ENCODE data around the gene TMEM233.

DNA sequence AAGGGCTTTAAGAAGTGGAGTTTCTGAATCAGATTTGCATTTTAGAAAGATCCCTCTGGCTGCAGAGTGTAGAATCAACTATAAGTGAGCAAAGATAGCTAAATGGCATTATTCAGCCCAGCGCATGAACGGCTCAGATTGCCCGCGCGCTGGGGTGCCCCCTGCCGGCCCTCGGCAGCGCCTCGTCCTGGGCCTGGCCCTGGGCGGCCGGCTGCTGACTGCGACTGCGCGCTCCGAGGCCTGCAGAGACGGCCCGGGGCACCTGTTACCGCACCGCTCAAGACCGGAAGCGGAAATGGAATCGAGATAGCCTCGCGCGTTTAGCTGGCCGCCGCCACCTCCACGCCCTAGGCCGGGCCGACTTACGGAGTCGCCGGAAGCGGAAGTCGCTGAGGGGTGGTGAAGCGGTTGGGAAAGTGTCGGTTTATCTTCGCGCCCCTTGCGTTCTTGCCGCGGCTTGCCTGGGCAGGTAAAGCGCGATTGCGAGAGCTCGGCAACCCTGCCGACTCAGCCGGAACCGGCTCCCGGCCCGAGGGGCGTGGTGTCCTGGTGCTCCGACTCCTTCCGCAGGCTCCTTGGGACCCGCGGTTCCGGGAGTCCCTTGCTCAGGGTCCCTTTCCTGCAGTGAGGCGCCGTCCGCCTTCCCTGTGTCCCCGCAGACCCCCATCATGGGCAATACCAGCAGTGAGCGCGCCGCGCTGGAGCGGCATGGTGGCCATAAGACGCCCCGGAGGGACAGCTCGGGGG is 74.2 kb downstream of the TMEM233 start, which contains the start of gene PRKAB1:
- TF ChIP-seq, protein P1, sequence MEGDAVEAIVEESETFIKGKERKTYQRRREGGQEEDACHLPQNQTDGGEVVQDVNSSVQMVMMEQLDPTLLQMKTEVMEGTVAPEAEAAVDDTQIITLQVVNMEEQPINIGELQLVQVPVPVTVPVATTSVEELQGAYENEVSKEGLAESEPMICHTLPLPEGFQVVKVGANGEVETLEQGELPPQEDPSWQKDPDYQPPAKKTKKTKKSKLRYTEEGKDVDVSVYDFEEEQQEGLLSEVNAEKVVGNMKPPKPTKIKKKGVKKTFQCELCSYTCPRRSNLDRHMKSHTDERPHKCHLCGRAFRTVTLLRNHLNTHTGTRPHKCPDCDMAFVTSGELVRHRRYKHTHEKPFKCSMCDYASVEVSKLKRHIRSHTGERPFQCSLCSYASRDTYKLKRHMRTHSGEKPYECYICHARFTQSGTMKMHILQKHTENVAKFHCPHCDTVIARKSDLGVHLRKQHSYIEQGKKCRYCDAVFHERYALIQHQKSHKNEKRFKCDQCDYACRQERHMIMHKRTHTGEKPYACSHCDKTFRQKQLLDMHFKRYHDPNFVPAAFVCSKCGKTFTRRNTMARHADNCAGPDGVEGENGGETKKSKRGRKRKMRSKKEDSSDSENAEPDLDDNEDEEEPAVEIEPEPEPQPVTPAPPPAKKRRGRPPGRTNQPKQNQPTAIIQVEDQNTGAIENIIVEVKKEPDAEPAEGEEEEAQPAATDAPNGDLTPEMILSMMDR (IDR thresholded peaks at IDR 0.05) = peak; percentile 90 to 97 (median 96)
- peak in 3 of 4 donors; percentile 54 to 78 (median 73) for TF ChIP-seq POLR2A (IDR thresholded peaks at IDR 0.05)

All from esophagus squamous epithelium (tissue), 4 donors.